Nephron progenitor cell (in vitro differentiated cells): Measurements from ENCODE around the gene PGLYRP4.

Source experiments
- DNase-seq: peaks from one replicate; pipeline ENCODE4 v3.0.0; 2021
- H3K27ac Mint-ChIP-seq: 2 replicates; pipeline ENCODE4 v1.8.0; 2021; ENCODE audit warnings: mild to moderate bottlenecking, moderate library complexity, mixed read lengths
- H3K27me3 Mint-ChIP-seq: 2 replicates; pipeline ENCODE4 v1.8.0; 2021; ENCODE audit warnings: mild to moderate bottlenecking, low read depth, mixed read lengths; ENCODE audit not compliant: poor library complexity
- H3K36me3 Mint-ChIP-seq: 2 replicates; pipeline ENCODE4 v1.8.0; 2021; ENCODE audit warnings: low read depth, mixed read lengths
- H3K4me1 Mint-ChIP-seq: 2 replicates; pipeline ENCODE4 v1.8.0; 2021; ENCODE audit warnings: mixed read lengths
- H3K4me3 Mint-ChIP-seq: 2 replicates; pipeline ENCODE4 v1.8.0; 2021; ENCODE audit warnings: mild to moderate bottlenecking, moderate library complexity, mixed read lengths
- H3K9me3 Mint-ChIP-seq: 2 replicates; pipeline ENCODE4 v1.8.0; 2021; ENCODE audit warnings: mild to moderate bottlenecking, moderate library complexity, mixed read lengths
- CTCF ChIP-seq: fragments of 200-600 bp; sonication (generic); IDR thresholded peaks from 2 replicates; pipeline ENCODE4 v1.5.0; 2021; ENCODE audit warnings: antibody characterized with exemption

PGLYRP4 gene

GRCh38 chr1:153371231-153371630, 22.6 kb upstream of the PGLYRP4 start:
- H3K4me1 Mint-ChIP-seq, result no peaks in the 10 kb centered on the region
- no peak overlapping the region for H3K4me3 Mint-ChIP-seq
- H3K27ac Mint-ChIP-seq, result no peak overlapping the region
- H3K36me3 Mint-ChIP-seq, result no peaks in the 10 kb centered on the region
- H3K9me3 Mint-ChIP-seq, result peaks cover 10% of the 10 kb centered on the region
- H3K27me3 Mint-ChIP-seq, result peaks cover 16% of the 10 kb centered on the region
- DNase-seq, result no peak
- no peak for TF ChIP-seq CTCF

- Mint-ChIP-seq H3K27ac (no peak overlapping the region), H3K36me3 (no peaks in the 10 kb centered on the region), H3K27me3 (peaks cover 16% of the 10 kb centered on the region), H3K4me3 (no peak overlapping the region), H3K9me3 (peaks cover 6% of the 10 kb centered on the region), H3K4me1 (no peaks in the 10 kb centered on the region)
- TF ChIP-seq CTCF, result no peak
- no peak for DNase-seq
These were observed 21.5 kb upstream of the PGLYRP4 start for GRCh38 chr1:153370146-153370545.

GRCh38 chr1:153368495-153368894, 19.9 kb upstream of the PGLYRP4 start:
- Mint-ChIP-seq H3K4me3 (no peak overlapping the region), H3K27me3 (peaks cover 13% of the 10 kb centered on the region), H3K9me3 (peaks cover 6% of the 10 kb centered on the region), H3K27ac (no peak overlapping the region), H3K4me1 (no peaks in the 10 kb centered on the region), H3K36me3 (no peaks in the 10 kb centered on the region)
- TF ChIP-seq CTCF, result no peak
- DNase-seq, result no peak

GRCh38 chr1:153367090-153367489, 18.4 kb upstream of the PGLYRP4 start:
- no peak for TF ChIP-seq CTCF
- Mint-ChIP-seq H3K36me3 (no peaks in the 10 kb centered on the region), H3K27me3 (peaks cover 16% of the 10 kb centered on the region), H3K4me3 (no peak overlapping the region), H3K9me3 (peaks cover 10% of the 10 kb centered on the region), H3K4me1 (no peaks in the 10 kb centered on the region), H3K27ac (no peak overlapping the region)
- DNase-seq, result no peak

- Mint-ChIP-seq H3K27ac (no peak overlapping the region), H3K27me3 (peaks cover 18% of the 10 kb centered on the region), H3K36me3 (no peaks in the 10 kb centered on the region), H3K4me1 (no peaks in the 10 kb centered on the region), H3K9me3 (peaks cover 12% of the 10 kb centered on the region), H3K4me3 (no peak overlapping the region)
- no peak for DNase-seq
- no peak for TF ChIP-seq CTCF
These were observed 17.6 kb upstream of the PGLYRP4 start for GRCh38 chr1:153366261-153366660.

- Mint-ChIP-seq H3K4me3 (no peak overlapping the region), H3K9me3 (peaks cover 14% of the 10 kb centered on the region), H3K27ac (no peak overlapping the region), H3K4me1 (no peaks in the 10 kb centered on the region), H3K36me3 (no peaks in the 10 kb centered on the region), H3K27me3 (peaks cover 16% of the 10 kb centered on the region)
- TF ChIP-seq CTCF, result no peak
- no peak for DNase-seq
These were observed 17.1 kb upstream of the PGLYRP4 start for GRCh38 chr1:153365696-153366095.
